ENCODE results near the gene FASTKD3. TPM values are rescaled to one million over a fixed set of nuclear protein-coding genes. Genes with fewer than 3 reads are reported as not detected.

The FASTKD3 gene
- total and polyA plus RNA-seq, 2 of the 4 experiments (the other 2 are of a cell fraction), result 8.4 to 12.7 TPM

DNA sequence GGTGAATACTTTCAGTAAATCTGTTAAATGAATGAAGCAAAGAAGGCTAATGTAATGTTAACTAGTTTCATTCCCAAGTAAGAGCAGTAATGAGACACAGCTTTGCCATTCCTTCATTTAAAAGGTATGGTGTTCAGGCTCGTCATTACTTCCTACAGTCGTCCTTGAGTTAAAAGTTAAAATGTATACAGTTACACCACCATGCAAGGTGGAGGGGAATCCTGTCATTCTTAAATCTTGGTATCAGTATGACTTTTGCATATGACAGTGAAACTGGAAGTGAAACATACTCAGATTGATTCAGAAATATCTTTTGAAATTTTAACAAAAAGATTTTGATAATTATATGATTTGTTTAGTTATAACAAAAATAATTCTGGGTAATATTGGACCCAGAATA lies 26.0 kb upstream of the FASTKD3 start:
- Histone ChIP-seq H3K56ac (ENCODE audit: extremely low read depth, insufficient read depth, low read length) (no peak overlapping the region), H3K9me3 (ENCODE audit: control insufficient read depth, insufficient read depth, low read length) (no peaks in the 10 kb centered on the region), H3K27me3 (ENCODE audit: control insufficient read depth, insufficient read depth, low read length) (no peaks in the 10 kb centered on the region), H3K4me2 (ENCODE audit: low read depth, low read length) (no peak overlapping the region), H3K9ac (ENCODE audit: low read depth, low read length) (no peak overlapping the region), H3K14ac (replicated peaks; ENCODE audit: low read depth, low read length) (no peak overlapping the region), H3K36me3 (ENCODE audit: control insufficient read depth, insufficient read depth, low read length) (peaks cover 37% of the 10 kb centered on the region), H2AK5ac (ENCODE audit: low read depth, low read length) (no peak overlapping the region), H3K79me1 (ENCODE audit: low read depth in 1 of 2, low read length in 2 of 2) (peaks cover 2 to 4% of the 10 kb centered on the region in 2 experiments; a peak in 2 of 4 replicates), H2AK9ac (replicated peaks; ENCODE audit: low read depth, low read length, poor library complexity) (no peak overlapping the region), H3K23ac (ENCODE audit: low read depth, low read length) (no peak overlapping the region), H2AFZ (replicated peaks; ENCODE audit: low read length, poor library complexity) (no peak overlapping the region), H3K4ac (ENCODE audit: low read depth, low read length) (no peak overlapping the region), H4K8ac (ENCODE audit: low read depth in 2 of 2, low read length in 2 of 2) (no peak overlapping the region), H3K4me3 (ENCODE audit: insufficient read depth, low read depth, low read length) (no peak overlapping the region), H3K27ac (ENCODE audit: insufficient read depth, low read length) (no peak overlapping the region), H2BK120ac (ENCODE audit: low read depth, low read length) (no peak overlapping the region), H4K5ac (ENCODE audit: low read depth, low read length) (no peak overlapping the region), H3K9me1 (ENCODE audit: insufficient read depth, low read length) (peaks cover 4% of the 10 kb centered on the region; the same call in 1 of the 2 replicates), H3K18ac (ENCODE audit: low read depth, low read length) (no peak overlapping the region), H2BK5ac (ENCODE audit: low read depth, low read length, poor library complexity, severe bottlenecking) (no peak overlapping the region), H3K4me1 (ENCODE audit: control insufficient read depth, insufficient read depth, low read length) (no peaks in the 10 kb centered on the region), H2BK20ac (ENCODE audit: low read depth, low read length) (no peak overlapping the region), H2BK15ac (ENCODE audit: low read depth, low read length) (no peak overlapping the region), H4K91ac (ENCODE audit: insufficient read depth, low read depth, low read length) (no peak overlapping the region), H4K20me1 (ENCODE audit: insufficient read depth, low read length) (no peaks in the 10 kb centered on the region)
- ChIA-PET CTCF (no interaction called here), POLR2A (ENCODE audit: unreplicated experiment) (no interaction called here)
- TF ChIP-seq NFE2L2 (IDR thresholded peaks at IDR 0.05; ENCODE audit: low read depth, low read length), result no peak
- in situ Hi-C loops (cut with MboI; ENCODE audit: low sequenced_read_pairs) (loop anchor here (25.0 kb wide), 2 partner anchors 1167 to 1642 kb away; partner anchors contain the start of gene SEMA5A), dilution Hi-C loops (cut with HindIII; ENCODE audit: low sequenced_read_pairs, unreplicated experiment) (no loop called here), intact Hi-C loops (cut with micrococcal nuclease) (no loop called here)
- WGBS, 2 experiments (ENCODE audit: extremely low coverage in 2 of 2, insufficient read length in 1 of 2), result no CpG with 5 or more reads among the region's 2 CpGs
- ATAC-seq (ENCODE audit: low read depth) (no peak), DNase-seq (no peak)
- no TSS peak for BruUV-seq (replicated peaks)

All from IMR-90 (cell line).